ENCODE results near the gene ST6GALNAC6. TPM values are rescaled to one million over a fixed set of nuclear protein-coding genes. Genes with fewer than 3 reads are reported as not detected.

The ST6GALNAC6 gene
- total and polyA plus RNA-seq, 10 of the 15 experiments (the other 5 are each of a cell fraction or from before 2014, with no cell fraction given) = 0.40 to 27.0 (median 16.8) TPM

- TF ChIP-seq MYB (IDR thresholded peaks at IDR 0.05; ENCODE audit: borderline replicate concordance, low read depth, low read length) = no peak
- TF ChIP-seq SMC3 (IDR thresholded peaks at IDR 0.05; ENCODE audit: borderline replicate concordance, low read length) = no peak
- no peak for TF ChIP-seq RCOR1 (conservative IDR thresholded peaks at IDR 0.05; ENCODE audit: low read depth, low read length)
- 0 out of 2 replicates have a peak, but pooled peaks have one; percentile 13 for TF ChIP-seq IKZF1 (conservative IDR thresholded peaks at IDR 0.05)
- TF ChIP-seq SPI1 (IDR thresholded peaks at IDR 0.05; ENCODE audit: borderline replicate concordance, insufficient read depth, low read depth, low read length) = peak; percentile 1; the same call in 1 of the 2 replicates
Measured at GRCh38 chr9:127862075-127863011, 37.1 kb downstream of the ST6GALNAC6 start (continued).

GRCh38 chr9:127860779-127861178 lies 38.6 kb downstream of the ST6GALNAC6 start:
- DNase-seq (ENCODE audit: low read depth, low spot score) = no peak
- H3K27me3 ChIP-seq (replicated peaks in 1 of 2; ENCODE audit: control insufficient read depth in 2 of 2, insufficient read depth in 2 of 2, low read length in 1 of 2) = no peaks in the 10 kb centered on the region
- no peaks in the 10 kb centered on the region for H3K9me3 ChIP-seq (replicated peaks; ENCODE audit: control insufficient read depth, insufficient read depth, low read length)
- TF ChIP-seq RAD21 (IDR thresholded peaks at IDR 0.05; ENCODE audit: insufficient read depth, low read depth, low read length) (no peak), MTA2 (IDR thresholded peaks at IDR 0.05; ENCODE audit: low read depth) (no peak), NBN (IDR thresholded peaks at IDR 0.05) (no peak), SPI1 (IDR thresholded peaks at IDR 0.05; ENCODE audit: borderline replicate concordance, insufficient read depth, low read depth, low read length) (no peak), YY1 (IDR thresholded peaks at IDR 0.05; ENCODE audit: low read depth, low read length) (no peak), MTA3 (IDR thresholded peaks at IDR 0.05; ENCODE audit: borderline replicate concordance, low read length) (no peak), RELB (IDR thresholded peaks at IDR 0.05; ENCODE audit: low read depth) (no peak), CHD1 (IDR thresholded peaks at IDR 0.05; ENCODE audit: low read depth, low read length) (no peak)
- TF ChIP-seq, protein P1, sequence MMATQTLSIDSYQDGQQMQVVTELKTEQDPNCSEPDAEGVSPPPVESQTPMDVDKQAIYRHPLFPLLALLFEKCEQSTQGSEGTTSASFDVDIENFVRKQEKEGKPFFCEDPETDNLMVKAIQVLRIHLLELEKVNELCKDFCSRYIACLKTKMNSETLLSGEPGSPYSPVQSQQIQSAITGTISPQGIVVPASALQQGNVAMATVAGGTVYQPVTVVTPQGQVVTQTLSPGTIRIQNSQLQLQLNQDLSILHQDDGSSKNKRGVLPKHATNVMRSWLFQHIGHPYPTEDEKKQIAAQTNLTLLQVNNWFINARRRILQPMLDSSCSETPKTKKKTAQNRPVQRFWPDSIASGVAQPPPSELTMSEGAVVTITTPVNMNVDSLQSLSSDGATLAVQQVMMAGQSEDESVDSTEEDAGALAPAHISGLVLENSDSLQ (IDR thresholded peaks at IDR 0.05) = no peak
- H3K79me2 ChIP-seq (ENCODE audit: control insufficient read depth, insufficient read depth, low read length) = no peaks in the 10 kb centered on the region
- no peak overlapping the region for H3K27ac ChIP-seq (ENCODE audit: control insufficient read depth, insufficient read depth)
- no peak overlapping the region for H2AFZ ChIP-seq (ENCODE audit: control insufficient read depth, low read depth, low read length)
- H3K4me2 ChIP-seq (ENCODE audit: control insufficient read depth, insufficient read depth) = no peak overlapping the region
- ChIA-PET SMC1A (ENCODE audit: uncharacterized antibody, unreplicated experiment) (no interaction called here), RAD21 (ENCODE audit: unreplicated experiment) (interaction anchor here (1.3 kb wide), 1 partner anchor 126 kb away, joined by 5 read pairs; the partner anchor contains the start of gene TOR2A), POLR2A (no interaction called here), CTCF (interaction anchor here (0.5 to 3.1 kb wide), 4 partner anchors 8 to 126 kb away, joined by 3 to 14 read pairs (median 4); partner anchors contain the start of gene TOR2A)
- no peaks in the 10 kb centered on the region for H4K20me1 ChIP-seq (ENCODE audit: control insufficient read depth, insufficient read depth)
- H3K36me3 ChIP-seq (ENCODE audit: control insufficient read depth in 2 of 2, insufficient read depth in 2 of 2, low read length in 1 of 2) = no peaks in the 10 kb centered on the region
- 88% methylated on average over 10 of the region's 11 CpGs for WGBS (ENCODE audit: insufficient coverage, insufficient replicate concordance, low lambda C conversion rate, missing lambda C conversion rate)
- no peak overlapping the region for H3K4me3 ChIP-seq
- no TSS peak for BruUV-seq (replicated peaks)
- in situ Hi-C loops (cut with MboI) = no loop called here
- no peak for FAIRE-seq
- H3K4me1 ChIP-seq (ENCODE audit: control insufficient read depth, insufficient read depth, low read length) = peaks cover 21% of the 10 kb centered on the region
- intact Hi-C loops (cut with micrococcal nuclease; ENCODE audit: unreplicated experiment) = no loop called here
- no peak for ATAC-seq
- no peak overlapping the region for H3K9ac ChIP-seq (ENCODE audit: control insufficient read depth, insufficient read depth, low read length)

Data from GM12878 (cell line).